OCI-LY1 (cell line): ENCODE data around the gene SEZ6.

ENCODE experiments used
- CTCF ChIP-seq: fragments of 200-600 bp; sonication (generic), shearing (Covaris generic); IDR thresholded peaks from 2 replicates; pipeline ENCODE4 v1.5.1; 2017; ENCODE audit warnings: mild to moderate bottlenecking, antibody characterized with exemption, low read length, moderate library complexity, mixed read lengths
- EZH2 ChIP-seq: fragments of 200-600 bp; sonication (generic), shearing (Covaris generic); IDR thresholded peaks from 2 replicates; pipeline ENCODE4 v1.8.0; 2017; ENCODE audit warnings: borderline replicate concordance, mixed run types, mild to moderate bottlenecking, antibody characterized with exemption, low read length, moderate library complexity, mixed read lengths

- TF ChIP-seq CTCF, result no peak
- TF ChIP-seq EZH2, result no peak
Measured at GRCh38 chr17:28997806-28998205, 8.0 kb downstream of the SEZ6 start.
